Body of pancreas (tissue), 4 donors: ENCODE data around the gene GRID2. TPM values are rescaled to one million over a fixed set of nuclear protein-coding genes. Genes with fewer than 3 reads are reported as not detected.
A peak's percentile ranks its signal among the peaks of the same experiment; 100 is the strongest.

Source experiments
- ATAC-seq: fragments of 150-250 bp; one replicate; pipeline ENCODE4 v1.9.1; 2016
- DNase-seq, 4 donors: peaks; one replicate each; pipeline ENCODE4 v3.0.0-alpha.2; 2019
- H3K27ac ChIP-seq, 4 donors: fragments of 200-600 bp; sonication (generic); 1 replicate in 3 of 4; 2 replicates in 1 of 4; pipeline versions ENCODE4 v1.5.1 to v1.6.1; 2016 to 2019; ENCODE audit warnings: mild to moderate bottlenecking in 1 of 4, mixed read lengths in 1 of 4, moderate library complexity in 1 of 4
- H3K27me3 ChIP-seq, 2 donors: fragments of 200-600 bp; sonication (generic); one replicate each; pipeline ENCODE4 v1.6.0; 2016; ENCODE audit warnings: mild to moderate bottlenecking in 1 of 2
- H3K36me3 ChIP-seq, 2 donors: fragments of 200-600 bp; sonication (generic); replicated peaks in 1 of 2; 2 replicates each; pipeline ENCODE4 v1.5.1; 2016; ENCODE audit warnings: low read depth in 2 of 2; ENCODE audit not compliant: insufficient read depth in 1 of 2
- H3K4me1 ChIP-seq: fragments of 200-600 bp; sonication (generic); one replicate; pipeline ENCODE4 v1.6.0; 2016
- H3K4me3 ChIP-seq, 2 donors: fragments of 200-600 bp; sonication (generic); 1 replicate in 1 of 2; 2 replicates in 1 of 2; pipeline ENCODE4 v1.5.1; 2016 to 2019
- H3K9me3 ChIP-seq, 3 donors: fragments of 200-600 bp; sonication (generic); 1 replicate in 2 of 3; 2 replicates in 1 of 3; pipeline ENCODE4 v1.5.1; 2016
- POLR2A ChIP-seq, 3 donors: fragments of 450-650 bp; IDR thresholded peaks; one replicate each; pipeline ENCODE4 v1.6.1; 2016; ENCODE audit warnings: antibody characterized with exemption in 3 of 3, mild to moderate bottlenecking in 2 of 3
- WGBS, 2 donors: methylation state at CpG; one replicate each; pipeline ENCODE4 v1.1.5; 2017; 5-methylcytosine and 5-hydroxymethylcytosine counted together
- intact Hi-C: fragments of 100-400 bp; cut with DNase I; formaldehyde crosslinking; loops from one replicate; pipeline ENCODE4 v1.15.1; 2023
- small RNA-seq: library from RNA; depleted of rRNA; stranded (forward); fragments of <200 nt; gene quantifications from one replicate; pipeline ENCODE3, GENCODE V24; 2016
- total RNA-seq, 2 donors: library from RNA; depleted of rRNA; stranded (reverse); fragments of >200 nt; gene quantifications; one replicate each; pipeline ENCODE4 v1.1.0, GENCODE V29; 2016
- TF ChIP-seq, protein P1 (sequence below), 7 experiments: fragments of 450-650 bp in 4 of 7; fragments of 200-600 bp in 3 of 7; sonication (generic) in 3 of 7; IDR thresholded peaks; one replicate each; pipeline ENCODE4 v1.5.1; 2016 to 2019; ENCODE audit warnings: antibody characterized with exemption in 7 of 7

Gene GRID2
- total RNA-seq, 2 donors from 2014 or later: not detected

DNA sequence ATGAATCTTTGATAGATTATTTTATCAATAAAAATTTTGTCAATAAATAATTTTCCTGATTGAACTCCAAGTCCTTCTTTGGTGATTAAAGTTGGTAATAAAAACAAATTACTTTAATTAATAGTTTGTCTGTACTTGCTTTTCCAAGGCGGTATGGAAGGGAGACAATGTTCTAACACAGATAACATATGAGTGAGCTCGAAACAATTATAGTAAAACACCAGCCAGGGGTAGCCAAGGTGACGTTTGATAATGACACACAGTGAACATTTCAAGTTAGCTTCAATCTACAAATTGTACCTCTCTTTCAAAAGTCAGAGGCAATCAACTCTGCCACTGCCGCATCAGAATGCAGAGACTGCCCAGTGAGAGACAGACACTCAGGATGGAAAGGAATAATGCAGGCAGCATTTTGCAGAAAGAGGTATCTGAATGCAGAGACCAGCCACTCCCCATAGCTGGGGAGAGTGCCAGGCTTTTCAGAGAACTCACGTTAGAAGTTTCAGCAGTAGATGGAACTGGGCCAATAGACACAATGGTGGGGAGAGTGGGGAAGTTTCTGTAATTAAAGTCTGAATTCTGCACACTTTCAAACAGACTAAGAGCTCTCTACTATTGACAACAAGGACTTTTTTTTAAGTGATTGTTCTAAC lies 1506.7 kb downstream of the GRID2 start:
- peaks cover 4% of the 10 kb centered on the region for H3K4me1 ChIP-seq
- no peaks in the 10 kb centered on the region for H3K36me3 ChIP-seq
- intact Hi-C loops: no loop called here
- peak; percentile 33 for ATAC-seq
- TF ChIP-seq, protein P1, sequence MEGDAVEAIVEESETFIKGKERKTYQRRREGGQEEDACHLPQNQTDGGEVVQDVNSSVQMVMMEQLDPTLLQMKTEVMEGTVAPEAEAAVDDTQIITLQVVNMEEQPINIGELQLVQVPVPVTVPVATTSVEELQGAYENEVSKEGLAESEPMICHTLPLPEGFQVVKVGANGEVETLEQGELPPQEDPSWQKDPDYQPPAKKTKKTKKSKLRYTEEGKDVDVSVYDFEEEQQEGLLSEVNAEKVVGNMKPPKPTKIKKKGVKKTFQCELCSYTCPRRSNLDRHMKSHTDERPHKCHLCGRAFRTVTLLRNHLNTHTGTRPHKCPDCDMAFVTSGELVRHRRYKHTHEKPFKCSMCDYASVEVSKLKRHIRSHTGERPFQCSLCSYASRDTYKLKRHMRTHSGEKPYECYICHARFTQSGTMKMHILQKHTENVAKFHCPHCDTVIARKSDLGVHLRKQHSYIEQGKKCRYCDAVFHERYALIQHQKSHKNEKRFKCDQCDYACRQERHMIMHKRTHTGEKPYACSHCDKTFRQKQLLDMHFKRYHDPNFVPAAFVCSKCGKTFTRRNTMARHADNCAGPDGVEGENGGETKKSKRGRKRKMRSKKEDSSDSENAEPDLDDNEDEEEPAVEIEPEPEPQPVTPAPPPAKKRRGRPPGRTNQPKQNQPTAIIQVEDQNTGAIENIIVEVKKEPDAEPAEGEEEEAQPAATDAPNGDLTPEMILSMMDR (IDR thresholded peaks at IDR 0.05): no peak
- no peak for TF ChIP-seq POLR2A (IDR thresholded peaks at IDR 0.05)
- H3K9me3 ChIP-seq: no peaks in the 10 kb centered on the region
- peak in 3 of 4 donors; percentile 19 to 30 (median 27) for DNase-seq
- no peaks in the 10 kb centered on the region for H3K27me3 ChIP-seq
- no peak overlapping the region for H3K27ac ChIP-seq
- no peak overlapping the region for H3K4me3 ChIP-seq
- 41 to 44% methylated on average over 5 of the region's 5 CpGs for WGBS, 2 donors

DNA sequence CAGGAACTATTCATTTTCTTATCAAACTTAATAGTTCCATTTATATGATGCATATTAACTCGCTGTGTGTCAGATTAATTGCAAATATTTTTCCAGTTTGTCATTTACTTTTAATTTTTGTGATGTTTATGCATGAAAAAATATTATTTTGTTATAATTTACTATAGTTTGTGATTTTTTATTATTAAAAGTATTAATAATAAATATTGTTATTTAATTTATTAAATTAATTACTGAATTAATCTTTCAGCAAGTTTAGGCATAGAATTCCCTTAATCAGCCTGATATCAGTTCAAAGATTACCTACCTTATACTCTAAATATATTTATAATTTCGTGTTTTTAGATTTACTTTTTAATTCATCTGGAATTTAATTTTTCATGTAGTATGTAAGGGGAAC lies 1509.3 kb downstream of the GRID2 start:
- Histone ChIP-seq H3K9me3 (no peaks in the 10 kb centered on the region), H3K27ac (no peak overlapping the region), H3K27me3 (no peaks in the 10 kb centered on the region), H3K4me3 (no peak overlapping the region), H3K36me3 (no peaks in the 10 kb centered on the region), H3K4me1 (peaks cover 4% of the 10 kb centered on the region)
- no peak for ATAC-seq
- 59 to 67% methylated on average over 2 of the region's 2 CpGs for WGBS, 2 donors
- DNase-seq: no peak
- intact Hi-C loops: no loop called here
- no peak for TF ChIP-seq POLR2A (IDR thresholded peaks at IDR 0.05)
- TF ChIP-seq, protein P1 (IDR thresholded peaks at IDR 0.05): no peak

DNA sequence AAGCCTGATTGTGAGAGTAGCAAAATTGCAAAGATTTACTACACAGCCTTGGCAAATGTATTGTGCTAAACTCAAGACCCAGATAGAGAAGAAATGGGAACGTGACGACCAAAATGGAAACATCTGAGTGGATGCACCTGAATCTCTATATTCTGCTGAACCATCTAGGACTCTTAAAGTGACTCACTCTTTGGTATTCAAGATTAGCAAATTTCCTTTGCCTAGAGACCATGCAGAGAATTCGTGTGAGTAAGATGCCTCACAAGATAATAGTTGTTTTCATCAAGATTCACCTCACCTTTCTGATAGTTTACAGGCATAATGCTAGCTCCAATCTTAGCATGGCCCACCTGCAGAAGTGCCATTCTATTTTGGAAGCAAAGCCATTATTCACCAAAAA lies 1510.4 kb downstream of the GRID2 start:
- 52 to 70% methylated on average over 3 of the region's 3 CpGs for WGBS, 2 donors

DNA sequence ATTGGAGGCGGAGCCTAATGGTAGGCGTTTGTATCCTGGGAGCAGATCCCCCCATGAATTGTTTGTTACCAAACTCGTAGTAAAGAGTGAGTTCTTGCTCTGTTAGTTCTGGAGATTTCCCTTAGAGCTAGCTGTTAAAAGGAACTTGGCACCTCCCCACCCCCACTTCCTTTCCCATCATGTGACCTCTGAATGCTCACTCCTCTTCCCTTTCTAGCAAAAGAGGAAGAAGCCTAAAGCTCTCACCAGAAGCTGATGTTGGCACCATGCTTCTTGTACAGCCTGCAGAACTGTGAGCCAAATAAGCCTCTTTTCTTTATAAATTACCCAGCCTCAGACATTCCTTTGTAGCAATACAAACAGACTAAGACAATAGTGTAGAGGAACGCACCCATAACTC lies 1511.0 kb downstream of the GRID2 start:
- WGBS, 2 donors: 43 to 49% methylated on average over 4 of the region's 4 CpGs
- no peak for ATAC-seq
- Histone ChIP-seq H3K9me3 (no peaks in the 10 kb centered on the region), H3K4me1 (peaks cover 2% of the 10 kb centered on the region), H3K36me3 (no peaks in the 10 kb centered on the region), H3K27ac (no peak overlapping the region), H3K27me3 (no peaks in the 10 kb centered on the region), H3K4me3 (no peak overlapping the region)
- DNase-seq: peak in 1 of 4 donors; percentile 32
- intact Hi-C loops: no loop called here
- TF ChIP-seq, protein P1 (IDR thresholded peaks at IDR 0.05): no peak
- no peak for TF ChIP-seq POLR2A (IDR thresholded peaks at IDR 0.05)

More for the DNA sequence above, 1510.4 kb downstream of the GRID2 start:
- Histone ChIP-seq H3K27me3 (no peaks in the 10 kb centered on the region), H3K4me3 (no peak overlapping the region), H3K36me3 (no peaks in the 10 kb centered on the region), H3K9me3 (no peaks in the 10 kb centered on the region), H3K4me1 (peaks cover 4% of the 10 kb centered on the region), H3K27ac (no peak overlapping the region)
- no peak for TF ChIP-seq POLR2A (IDR thresholded peaks at IDR 0.05)
- TF ChIP-seq, protein P1 (IDR thresholded peaks at IDR 0.05): no peak
- DNase-seq: no peak
- intact Hi-C loops: no loop called here
- no peak for ATAC-seq

Small RNA genes lying within 50 kb of the gene (small RNA-seq; reads per million reads assigned to genes)
- not detected for gene RNA5SP164
